ENCODE measurements around the gene CTPS2. TPM values are rescaled to one million over a fixed set of nuclear protein-coding genes. Genes with fewer than 3 reads are reported as not detected.

CTPS2 gene
- total RNA-seq, 1 experiment from 2014 or later, result 9.6 TPM

MicroRNAs encoded within 50 kb of the gene (microRNA counts, 767-probe panel; counts per million panel counts)
- not detected for microRNA hsa-miR-548am-3p

Small RNAs within 50 kb of the gene (microRNA-seq; reads per million reads assigned to microRNA genes)
- gene MIR548AM (ENCODE audit: borderline number of aligned reads), result not detected

Other genes with a start within 250 kb of the CTPS2 start
- gene S100G, start 62.5 kb downstream of the CTPS2 start, total RNA-seq (2021; ENCODE audit: unreplicated experiment), result not detected
- gene SYAP1, start 6.9 kb upstream of the CTPS2 start, total RNA-seq (2021; ENCODE audit: unreplicated experiment), result 24.8 TPM
- gene TXLNG, start 73.8 kb upstream of the CTPS2 start, total RNA-seq (2021; ENCODE audit: unreplicated experiment), result 22.9 TPM
- gene RBBP7, start 157.7 kb upstream of the CTPS2 start, total RNA-seq (2021; ENCODE audit: unreplicated experiment), result 146 TPM
- gene REPS2, start 234.0 kb upstream of the CTPS2 start, total RNA-seq (2021; ENCODE audit: unreplicated experiment), result 4.5 TPM

Data from HCT116 (cell line).